Esophagus muscularis mucosa (tissue), 4 donors: ENCODE measurements around the gene CCDC187. TPM values are rescaled to one million over a fixed set of nuclear protein-coding genes. Genes with fewer than 3 reads are reported as not detected.

Experiments used
- DNase-seq: peaks from one replicate; pipeline ENCODE4 v3.0.0-alpha.2; 2017; ENCODE audit errors: extremely low spot score
- H3K27ac ChIP-seq, 4 donors: fragments of 200-600 bp; sonication (generic); replicated peaks in 1 of 4; 1 replicate in 3 of 4; 2 replicates in 1 of 4; pipeline ENCODE4 v1.5.1; 2016 to 2019; ENCODE audit warnings: mild to moderate bottlenecking in 1 of 4
- H3K27me3 ChIP-seq, 4 donors: fragments of 200-600 bp; sonication (generic); one replicate each; pipeline versions ENCODE4 v1.5.1 to v1.6.0; 2016 to 2019
- H3K36me3 ChIP-seq, 4 donors: fragments of 200-600 bp; sonication (generic); one replicate each; pipeline ENCODE4 v1.5.1; 2016 to 2019
- H3K4me1 ChIP-seq, 4 donors: fragments of 200-600 bp; sonication (generic); one replicate each; pipeline ENCODE4 v1.5.1; 2016 to 2019
- H3K4me3 ChIP-seq, 4 donors: fragments of 200-600 bp; sonication (generic); 1 replicate in 2 of 4; 2 replicates in 2 of 4; pipeline ENCODE4 v1.5.1; 2016 to 2019; ENCODE audit warnings: mild to moderate bottlenecking in 4 of 4, moderate library complexity in 1 of 4
- H3K9me3 ChIP-seq, 4 donors: fragments of 200-600 bp; sonication (generic); 1 replicate in 3 of 4; 2 replicates in 1 of 4; pipeline ENCODE4 v1.5.1; 2016 to 2019
- EP300 ChIP-seq: sonication (generic); formaldehyde crosslinking; IDR thresholded peaks from one replicate; pipeline ENCODE4 v1.6.1; 2017; ENCODE audit warnings: antibody characterized with exemption
- POLR2A ChIP-seq: fragments of 450-650 bp; IDR thresholded peaks from one replicate; pipeline ENCODE4 v1.6.1; 2017; ENCODE audit warnings: antibody characterized with exemption, moderate library complexity, mild to moderate bottlenecking, low read depth
- POLR2AphosphoS5 ChIP-seq, 2 donors: sonication (generic); formaldehyde crosslinking; IDR thresholded peaks; one replicate each; pipeline ENCODE4 v1.6.1; 2017; ENCODE audit warnings: antibody characterized with exemption in 2 of 2
- WGBS: methylation state at CpG from one replicate; pipeline ENCODE4 v1.1.5; 2018; 5-methylcytosine and 5-hydroxymethylcytosine counted together
- intact Hi-C: fragments of 100-400 bp; cut with DNase I; formaldehyde crosslinking; loops from one replicate; pipeline ENCODE4 v1.15.1; 2023
- total RNA-seq, 4 donors: library from RNA; depleted of rRNA; stranded (reverse); fragments of >200 nt; gene quantifications; one replicate each; pipeline versions ENCODE4 v1.1.0 to v1.2.1, GENCODE V29; 2016
- TF ChIP-seq, protein P1 (sequence below), 3 experiments: fragments of 200-600 bp in 2 of 3; fragments of 450-650 bp in 1 of 3; sonication (generic) in 2 of 3; IDR thresholded peaks; one replicate each; pipeline ENCODE4 v1.5.1; 2017 to 2019; ENCODE audit warnings: antibody characterized with exemption in 3 of 3, mild to moderate bottlenecking in 2 of 3, moderate library complexity in 1 of 3

Gene CCDC187
- total RNA-seq, 4 donors from 2014 or later: not detected

DNA sequence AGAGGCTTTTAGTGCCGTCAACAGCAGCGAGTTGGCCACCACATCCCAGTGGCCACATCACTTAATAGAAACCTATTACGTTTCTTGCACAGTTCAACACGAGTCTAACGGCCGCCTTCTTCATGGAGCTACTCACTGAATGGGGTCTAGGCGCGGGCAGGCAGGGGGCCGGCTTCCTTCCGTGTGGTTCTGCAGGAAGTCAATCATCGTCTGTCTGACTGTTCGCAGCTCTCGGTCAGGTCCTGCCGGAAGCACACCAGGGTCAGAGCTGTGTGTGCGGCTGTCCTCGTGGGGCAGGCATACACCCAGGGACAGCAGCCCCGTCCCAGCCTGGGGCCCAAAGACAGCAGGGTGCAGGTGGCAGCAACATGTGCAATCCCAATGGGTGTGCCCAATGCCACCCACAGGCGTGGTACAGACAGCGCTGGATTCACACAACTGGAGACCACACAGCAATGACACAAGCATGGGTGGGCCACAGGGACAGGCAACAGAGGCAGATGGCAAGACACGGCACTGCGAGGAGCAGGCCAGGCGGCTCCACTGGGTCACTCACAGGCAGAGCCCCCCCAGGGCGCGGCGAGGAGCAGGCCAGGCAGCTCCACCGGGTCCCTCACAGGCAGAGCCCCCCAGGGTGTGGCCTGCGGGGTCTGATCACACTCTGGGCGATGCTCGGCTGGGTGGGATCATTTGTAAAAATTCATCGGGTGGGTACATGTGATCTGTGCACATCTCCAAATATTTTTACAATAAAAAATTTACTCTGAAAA lies 79.8 kb downstream of the CCDC187 start:
- H3K4me3 ChIP-seq: no peak overlapping the region
- DNase-seq: no peak
- no peaks in the 10 kb centered on the region for H3K4me1 ChIP-seq
- intact Hi-C loops: no loop called here
- peaks cover 18 to 64% (median 56%) of the 10 kb centered on the region in 4 donors for H3K36me3 ChIP-seq
- no peaks in the 10 kb centered on the region for H3K27me3 ChIP-seq
- no peaks in the 10 kb centered on the region for H3K9me3 ChIP-seq
- TF ChIP-seq EP300 (no peak), POLR2AphosphoS5 (IDR thresholded peaks at IDR 0.05) (no peak), POLR2A (no peak)
- TF ChIP-seq, protein P1, sequence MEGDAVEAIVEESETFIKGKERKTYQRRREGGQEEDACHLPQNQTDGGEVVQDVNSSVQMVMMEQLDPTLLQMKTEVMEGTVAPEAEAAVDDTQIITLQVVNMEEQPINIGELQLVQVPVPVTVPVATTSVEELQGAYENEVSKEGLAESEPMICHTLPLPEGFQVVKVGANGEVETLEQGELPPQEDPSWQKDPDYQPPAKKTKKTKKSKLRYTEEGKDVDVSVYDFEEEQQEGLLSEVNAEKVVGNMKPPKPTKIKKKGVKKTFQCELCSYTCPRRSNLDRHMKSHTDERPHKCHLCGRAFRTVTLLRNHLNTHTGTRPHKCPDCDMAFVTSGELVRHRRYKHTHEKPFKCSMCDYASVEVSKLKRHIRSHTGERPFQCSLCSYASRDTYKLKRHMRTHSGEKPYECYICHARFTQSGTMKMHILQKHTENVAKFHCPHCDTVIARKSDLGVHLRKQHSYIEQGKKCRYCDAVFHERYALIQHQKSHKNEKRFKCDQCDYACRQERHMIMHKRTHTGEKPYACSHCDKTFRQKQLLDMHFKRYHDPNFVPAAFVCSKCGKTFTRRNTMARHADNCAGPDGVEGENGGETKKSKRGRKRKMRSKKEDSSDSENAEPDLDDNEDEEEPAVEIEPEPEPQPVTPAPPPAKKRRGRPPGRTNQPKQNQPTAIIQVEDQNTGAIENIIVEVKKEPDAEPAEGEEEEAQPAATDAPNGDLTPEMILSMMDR (IDR thresholded peaks at IDR 0.05): no peak
- no peak overlapping the region for H3K27ac ChIP-seq
- WGBS: 92% methylated on average over 22 of the region's 30 CpGs

DNA sequence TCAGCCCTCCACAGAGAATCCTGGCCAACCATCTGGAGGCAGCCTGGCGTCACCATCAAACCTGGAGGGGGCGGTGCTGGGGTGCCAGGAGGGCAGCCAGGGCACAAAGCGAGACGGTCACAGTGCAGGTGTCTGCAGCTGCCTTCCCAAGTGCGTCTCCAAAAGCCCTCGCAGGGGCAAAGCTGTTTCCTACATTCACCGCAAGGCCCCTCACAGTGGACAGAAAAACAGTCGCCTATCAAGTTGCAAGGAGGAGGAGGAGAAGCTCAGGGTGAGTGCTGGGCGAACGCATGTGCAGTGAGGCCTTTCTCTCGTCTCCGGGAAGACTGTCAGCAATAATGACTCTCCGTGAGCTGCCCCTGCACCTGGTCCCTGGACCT lies 81.0 kb downstream of the CCDC187 start:
- no peak overlapping the region for H3K4me3 ChIP-seq
- H3K27me3 ChIP-seq: no peaks in the 10 kb centered on the region
- 87% methylated on average over 12 of the region's 13 CpGs for WGBS
- peaks cover 21 to 76% (median 66%) of the 10 kb centered on the region in 4 donors for H3K36me3 ChIP-seq
- H3K27ac ChIP-seq: no peak overlapping the region
- no peak for DNase-seq
- H3K4me1 ChIP-seq: no peaks in the 10 kb centered on the region
- H3K9me3 ChIP-seq: no peaks in the 10 kb centered on the region
- TF ChIP-seq EP300 (no peak), POLR2A (no peak), POLR2AphosphoS5 (IDR thresholded peaks at IDR 0.05) (no peak)
- TF ChIP-seq, protein P1 (IDR thresholded peaks at IDR 0.05): no peak
- intact Hi-C loops: no loop called here

DNA sequence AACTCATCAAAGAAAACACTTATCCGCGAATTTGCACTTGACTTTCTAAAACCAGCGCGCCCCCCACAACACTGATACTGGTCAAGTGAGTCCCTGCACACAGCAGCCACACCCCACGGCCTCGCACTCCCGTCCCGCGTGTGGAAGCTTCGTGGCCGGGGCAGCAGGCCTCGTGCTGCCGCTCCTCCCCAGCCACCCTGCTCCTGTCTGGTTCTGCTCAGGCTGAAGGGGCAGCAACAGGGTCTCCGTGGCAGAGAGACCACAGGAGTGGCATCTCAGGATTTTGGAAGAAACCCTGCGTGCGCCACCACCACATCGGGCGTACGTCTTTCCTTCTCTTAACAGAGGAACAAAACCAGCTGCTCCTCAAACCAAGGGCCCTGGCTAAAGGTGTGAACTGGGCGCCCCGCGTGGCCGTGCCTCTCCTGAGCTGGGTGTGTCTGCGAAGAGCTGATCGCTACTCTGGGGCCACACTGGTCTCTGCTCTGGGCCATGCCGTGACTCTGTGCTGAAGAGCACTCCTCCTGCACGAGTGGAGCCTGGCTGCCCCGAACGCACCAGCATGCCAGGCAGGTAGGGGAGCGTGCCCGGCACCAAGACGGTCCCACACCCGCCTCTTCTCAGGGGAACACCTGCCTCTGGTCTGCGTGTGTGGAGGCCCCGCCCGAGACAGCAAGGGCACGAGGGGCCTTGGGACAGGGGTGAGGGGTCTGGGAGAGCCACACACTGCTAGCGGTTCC lies 81.6 kb downstream of the CCDC187 start:
- Histone ChIP-seq H3K27me3 (no peaks in the 10 kb centered on the region), H3K27ac (no peak overlapping the region), H3K4me3 (no peak overlapping the region), H3K36me3 (peaks cover 25 to 82% (median 69%) of the 10 kb centered on the region in 4 donors), H3K4me1 (no peaks in the 10 kb centered on the region), H3K9me3 (no peaks in the 10 kb centered on the region)
- WGBS: 94% methylated on average over 29 of the region's 38 CpGs
- DNase-seq: no peak
- intact Hi-C loops: no loop called here
- TF ChIP-seq, protein P1 (IDR thresholded peaks at IDR 0.05): no peak
- TF ChIP-seq POLR2A (no peak), POLR2AphosphoS5 (IDR thresholded peaks at IDR 0.05) (no peak), EP300 (no peak)

DNA sequence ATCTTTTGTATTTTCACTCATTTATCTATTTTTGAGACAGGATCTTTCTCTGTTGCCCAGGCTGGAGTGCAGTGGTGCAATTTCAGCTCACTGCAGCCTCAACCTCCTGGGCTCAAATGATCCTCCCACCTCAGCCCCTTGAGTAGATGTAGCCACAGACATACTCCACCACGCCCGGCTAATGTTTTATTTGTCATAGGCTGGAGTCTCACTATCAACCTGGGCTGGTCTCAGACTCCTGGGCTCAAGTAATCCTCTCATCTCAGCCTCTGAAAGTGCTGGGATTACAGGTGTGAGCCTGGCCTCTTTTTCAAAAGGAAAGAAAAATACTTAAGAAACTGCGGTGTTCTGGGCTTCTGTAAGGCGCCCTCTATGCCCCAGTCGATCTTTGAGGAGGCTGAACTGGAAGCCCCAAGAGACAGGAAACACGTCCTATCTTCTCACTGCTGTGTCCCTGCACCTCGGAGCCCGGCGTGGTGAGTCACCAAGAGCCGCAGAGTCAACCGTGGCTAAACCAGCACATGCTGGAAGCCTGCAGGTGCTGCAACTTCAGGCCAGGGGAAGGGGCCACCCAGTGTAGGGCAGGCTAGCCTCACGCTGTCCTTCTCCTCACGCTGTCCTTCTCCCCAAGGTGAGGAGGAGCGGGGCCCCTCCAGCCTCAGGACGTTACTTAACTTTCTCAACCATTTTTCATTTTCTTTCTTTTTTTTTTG lies 83.7 kb downstream of the CCDC187 start:
- intact Hi-C loops: no loop called here
- no peak overlapping the region for H3K27ac ChIP-seq
- no peak overlapping the region for H3K4me3 ChIP-seq
- WGBS: 94% methylated on average over 15 of the region's 15 CpGs
- TF ChIP-seq EP300: no peak
- TF ChIP-seq, protein P1 (IDR thresholded peaks at IDR 0.05): no peak
- no peak for TF ChIP-seq POLR2A
- no peak for TF ChIP-seq POLR2AphosphoS5 (IDR thresholded peaks at IDR 0.05)
- H3K4me1 ChIP-seq: no peaks in the 10 kb centered on the region
- no peaks in the 10 kb centered on the region for H3K27me3 ChIP-seq
- H3K36me3 ChIP-seq: peaks cover 32 to 99% (median 82%) of the 10 kb centered on the region in 4 donors
- H3K9me3 ChIP-seq: no peaks in the 10 kb centered on the region
- DNase-seq: no peak
